GM12878 (cell line): Measurements from ENCODE around the gene FBXL14. TPM values are rescaled to one million over a fixed set of nuclear protein-coding genes. Genes with fewer than 3 reads are reported as not detected.
A peak's percentile ranks its signal among the peaks of the same experiment; 100 is the strongest.

Experiments used
- BACH1 ChIP-seq: fragments of 450-650 bp; IDR thresholded peaks from 2 replicates; pipeline ENCODE4 v1.6.1; 2017; ENCODE audit warnings: mild to moderate bottlenecking, borderline replicate concordance
- CHD2 ChIP-seq: IDR thresholded peaks from 2 replicates; pipeline ENCODE4 v1.6.1; 2011; ENCODE audit warnings: low read depth, low read length, improper control_type of control experiment, borderline replicate concordance
- DPF2 ChIP-seq: fragments of 450-650 bp; IDR thresholded peaks from 2 replicates; pipeline ENCODE4 v1.6.1; 2017; ENCODE audit warnings: mild to moderate bottlenecking
- EZH2 ChIP-seq: IDR thresholded peaks from 2 replicates; pipeline ENCODE4 v1.6.1; 2012; ENCODE audit warnings: low read depth, mild to moderate bottlenecking, control low read depth, inconsistent platforms, low read length, borderline replicate concordance; ENCODE audit not compliant: control insufficient read depth
- NFYA ChIP-seq: IDR thresholded peaks from 2 replicates; pipeline ENCODE4 v1.6.1; 2011; ENCODE audit warnings: low read depth, mild to moderate bottlenecking, low read length, improper control_type of control experiment, borderline replicate concordance
- NFYB ChIP-seq: IDR thresholded peaks from 2 replicates; pipeline ENCODE4 v1.6.1; 2011; ENCODE audit warnings: low read depth, mild to moderate bottlenecking, low read length, improper control_type of control experiment, moderate library complexity; ENCODE audit not compliant: insufficient read depth
- NKRF ChIP-seq: fragments of 450-650 bp; conservative IDR thresholded peaks from 2 replicates; pipeline ENCODE4 v1.6.1; 2017; ENCODE audit warnings: mild to moderate bottlenecking, moderate library complexity
- NR2F1 ChIP-seq: fragments of 450-650 bp; conservative IDR thresholded peaks from 2 replicates; pipeline ENCODE4 v1.6.1; 2017; ENCODE audit warnings: mild to moderate bottlenecking
- NRF1 ChIP-seq: conservative IDR thresholded peaks from 2 replicates; pipeline ENCODE4 v1.6.1; 2011; ENCODE audit warnings: mild to moderate bottlenecking, low read depth, low read length, improper control_type of control experiment
- SUPT20H ChIP-seq: IDR thresholded peaks from 2 replicates; pipeline ENCODE4 v1.6.1; 2011; ENCODE audit warnings: low read depth, mild to moderate bottlenecking, low read length, moderate library complexity, borderline replicate concordance; ENCODE audit not compliant: control insufficient read depth
- TCF12 ChIP-seq: IDR thresholded peaks from 2 replicates; pipeline ENCODE4 v1.6.1; 2011; ENCODE audit warnings: low read depth, mild to moderate bottlenecking, low read length
- TCF3 ChIP-seq: IDR thresholded peaks from 2 replicates; pipeline ENCODE4 v1.6.1; 2012; ENCODE audit warnings: low read depth, mild to moderate bottlenecking, low read length, borderline replicate concordance; ENCODE audit not compliant: insufficient read depth
- polyA plus RNA-seq, 11 experiments: library from polyadenylated mRNA; depleted of rRNA in 4 of 11; unstranded in 6 of 11; stranded (reverse) in 5 of 11; fragments of >200 nt; fragmentation: Nextera tagmentation in 4 of 11; fragmentation: Illumina TruSeq in 1 of 11; extraction: Ambion mirVana in 4 of 11; extraction: Trizol in 1 of 11; gene quantifications; 1 replicate in 1 of 11; 2 replicates in 10 of 11; pipeline versions ENCODE4 v1.2.1 to v1.2.3, GENCODE V29; 2011 to 2016; ENCODE audit warnings: inconsistent platforms in 2 of 11, missing spikeins in 2 of 11, low read depth in 1 of 11
- total RNA-seq, 4 experiments: library from RNA; depleted of rRNA in 3 of 4; stranded (reverse); fragments of >200 nt in 3 of 4; fragmentation: Illumina TruSeq in 1 of 4; extraction: Trizol in 1 of 4; gene quantifications; 2 replicates each; pipeline versions ENCODE4 v1.2.1 to v1.2.3, GENCODE V29; 2013 to 2021

Gene FBXL14
- total and polyA plus RNA-seq, 10 of the 15 experiments (the other 5 are each of a cell fraction or from before 2014, with no cell fraction given) = 0.44 to 19.0 (median 2.9) TPM

GRCh38 chr12:1553987-1554982, 40.1 kb downstream of the FBXL14 start (continued):
- TF ChIP-seq NKRF (peak; percentile 53; the same call in 1 of the 2 replicates), EZH2 (no peak), CHD2 (peak; percentile 29; the same call in 1 of the 2 replicates), SUPT20H (no peak), NFYA (no peak), DPF2 (peak; percentile 98), NFYB (no peak), BACH1 (peak; percentile 78; the same call in 1 of the 2 replicates), NR2F1 (peak; percentile 77), TCF12 (peak; percentile 100), TCF3 (peak; percentile 98), NRF1 (no peak)
